RKO (cell line): Measurements from ENCODE around the gene ZSCAN2.
"Not testable (repeated sequence)": the region's sequence is repeated elsewhere in the genome, so short reads cannot be mapped to it uniquely, and the experiment has no call there.

ENCODE experiments used
- DNase-seq: peaks from one replicate; pipeline ENCODE4 v3.0.0-alpha.2; 2016; ENCODE audit warnings: low spot score

Gene ZSCAN2

DNA sequence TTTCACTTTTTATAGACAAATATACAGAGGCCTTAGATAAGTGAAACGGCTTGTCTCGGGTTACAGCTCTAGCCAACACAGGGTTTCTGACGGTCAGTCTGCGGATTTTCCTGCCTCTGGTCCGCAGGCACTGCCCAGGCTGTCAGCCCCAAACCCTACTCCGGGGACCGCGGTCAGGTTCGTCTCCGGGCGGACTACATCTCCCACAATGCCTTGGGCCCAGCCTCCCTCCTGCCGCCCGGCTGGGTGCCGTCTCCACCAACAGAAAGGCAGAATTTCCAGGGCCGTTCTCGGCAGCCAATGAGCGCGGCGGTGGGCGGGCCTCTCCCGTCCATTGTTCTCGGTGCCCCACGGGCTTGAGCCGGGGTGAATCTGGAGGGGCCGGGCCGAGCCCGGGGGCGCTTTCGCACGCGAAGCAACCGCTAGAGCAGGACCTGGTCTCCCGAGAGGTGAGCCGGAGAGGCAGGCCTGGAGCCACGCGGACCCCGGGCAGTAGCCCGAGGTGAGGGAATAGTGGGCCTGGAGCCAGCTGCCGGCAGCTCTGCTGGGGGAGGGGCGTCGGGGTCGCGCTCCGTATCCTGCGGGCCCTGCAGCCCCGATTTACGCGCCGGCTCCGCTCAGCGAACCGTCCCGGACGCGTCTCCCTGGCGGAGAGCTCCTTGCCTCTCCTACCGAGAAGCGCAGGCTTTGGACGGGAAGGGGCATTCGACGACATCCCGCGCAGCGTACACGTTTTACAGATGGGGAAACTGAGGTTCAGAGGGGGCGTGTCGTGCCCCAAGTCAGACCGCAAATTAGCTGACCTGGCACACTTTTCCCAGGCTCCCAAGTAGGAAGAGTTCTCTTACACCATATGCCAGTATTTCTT is at the start of gene ZSCAN2:
ZSCAN2 (plus strand) TSS at position 323 of the 868 bp plus-strand sequence. CDS start 2,919 bp downstream, outside the sequence.
- DNase-seq: peak; percentile 94

DNA sequence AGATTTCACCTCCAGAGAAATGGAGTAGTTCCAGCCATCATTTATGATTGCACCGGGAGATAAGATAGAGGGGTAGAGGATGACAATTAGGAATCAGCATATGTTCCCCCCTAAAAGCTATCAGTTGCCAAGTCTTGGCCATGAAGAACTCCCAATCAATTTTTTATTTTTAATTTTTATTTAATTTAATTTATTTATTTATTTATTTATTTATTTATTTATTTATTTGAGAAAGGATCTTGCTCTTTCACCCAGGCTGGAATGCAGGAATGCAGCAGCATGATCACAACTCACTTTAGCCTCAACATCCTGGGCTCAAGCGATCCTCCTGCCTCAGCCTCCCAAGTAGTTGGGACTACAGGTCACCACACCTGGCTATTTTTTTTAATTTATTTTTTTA is 49.2 kb upstream of the ZSCAN2 start:
- not testable (repeated sequence) for DNase-seq

DNA sequence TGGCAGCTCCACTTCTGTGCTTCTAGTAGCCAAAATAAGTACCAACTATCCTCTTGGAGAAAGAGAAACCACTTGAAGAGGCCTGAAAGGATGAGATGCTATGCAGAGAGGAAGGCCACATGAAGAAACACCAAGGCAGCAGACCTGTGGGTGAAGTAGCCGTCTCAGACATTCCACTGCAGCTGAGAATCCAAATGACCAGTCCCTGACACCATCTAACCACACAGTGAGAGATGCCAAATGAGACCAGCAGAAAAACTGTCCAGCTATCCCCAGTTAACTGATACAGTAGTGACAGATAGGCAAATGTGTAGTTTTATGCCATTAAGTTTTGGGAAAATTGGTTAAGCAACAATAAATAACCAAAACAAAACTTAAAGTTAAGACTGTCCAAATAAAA is 47.9 kb upstream of the ZSCAN2 start:
- no peak for DNase-seq

DNA sequence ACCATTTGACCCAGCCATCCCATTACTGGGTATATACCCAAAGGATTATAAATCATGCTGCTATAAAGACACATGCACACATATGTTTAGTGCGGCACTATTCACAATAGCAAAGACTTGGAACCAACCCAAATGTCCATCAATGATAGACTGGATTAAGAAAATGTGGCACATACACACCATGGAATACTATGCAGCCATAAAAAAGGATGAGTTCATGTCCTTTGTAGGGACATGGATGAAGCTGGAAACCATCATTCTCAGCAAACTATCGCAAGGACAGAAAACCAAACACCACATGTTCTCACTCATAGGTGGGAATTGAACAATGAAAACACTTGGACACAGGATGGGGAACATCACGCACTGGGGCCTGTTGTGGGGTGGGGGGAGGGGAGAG is 44.1 kb upstream of the ZSCAN2 start:
- DNase-seq: not testable (repeated sequence)

DNA sequence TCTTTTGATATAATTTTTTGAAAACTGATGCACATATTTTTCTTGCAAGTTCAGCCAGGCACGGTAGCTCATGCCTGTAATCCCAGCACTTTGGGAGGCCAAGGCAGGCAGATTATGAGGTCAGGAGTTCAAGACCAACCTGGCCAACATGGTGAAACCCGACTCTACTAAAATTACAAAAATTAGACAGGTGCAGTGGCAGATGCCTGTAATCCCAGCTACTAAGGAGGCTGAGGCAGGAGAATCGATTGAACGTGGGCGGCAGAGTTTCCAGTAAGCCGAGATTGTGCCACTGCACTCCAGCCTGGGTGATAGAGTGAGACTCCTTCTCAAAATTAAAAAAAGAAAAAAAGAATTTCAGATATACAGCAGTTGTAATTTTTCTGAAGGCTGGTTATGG is 32.8 kb upstream of the ZSCAN2 start:
- DNase-seq: not testable (repeated sequence)

DNA sequence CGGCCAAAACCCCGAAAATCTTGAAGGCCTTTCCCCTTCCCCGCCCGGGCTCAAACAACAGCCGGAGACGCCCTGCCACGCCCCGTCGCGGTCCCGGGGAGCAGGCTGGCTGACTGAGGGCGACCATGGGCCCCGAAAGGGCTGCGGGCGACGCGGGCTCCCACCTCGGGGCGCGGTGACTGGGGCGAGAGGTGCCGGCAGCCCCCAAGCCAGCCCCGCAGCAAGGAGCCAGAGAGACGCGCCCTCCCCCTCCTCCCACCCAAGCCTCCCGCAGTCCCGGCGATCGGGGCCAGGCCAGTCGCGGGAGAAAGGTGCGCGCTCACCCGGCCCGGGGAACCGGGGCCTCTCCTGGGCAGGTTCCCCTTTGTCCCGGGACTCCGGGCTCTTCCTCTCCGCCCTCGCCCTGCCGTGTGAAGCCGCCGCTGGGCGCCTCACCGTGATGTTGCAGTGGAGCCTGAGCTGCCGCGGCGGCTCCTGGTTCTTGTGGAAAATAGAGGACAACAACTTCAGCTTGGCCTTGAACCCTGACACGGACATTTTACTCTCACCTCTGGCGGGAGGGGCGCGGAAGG is 30.6 kb upstream of the ZSCAN2 start:
- peak; percentile 42 for DNase-seq

DNA sequence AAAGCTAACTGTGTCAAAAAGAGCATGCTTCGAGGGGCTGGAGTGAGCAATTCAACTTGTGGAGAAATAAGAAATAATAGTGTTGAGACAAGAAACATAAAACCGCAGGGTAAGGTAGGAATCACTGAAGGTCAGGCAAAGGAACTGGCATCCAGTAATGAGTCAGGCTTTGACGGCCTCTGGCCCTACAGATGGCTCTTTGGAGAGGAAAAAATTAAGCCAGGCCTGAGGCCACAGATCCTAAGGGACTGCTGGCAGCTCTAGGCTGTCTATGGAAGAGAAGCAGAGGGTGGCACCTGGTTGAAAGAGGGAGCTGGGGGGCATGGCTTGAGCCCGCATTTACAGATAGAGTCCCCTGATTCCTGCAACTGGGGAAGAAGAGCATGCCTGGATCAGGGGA is 28.6 kb upstream of the ZSCAN2 start:
- no peak for DNase-seq

DNA sequence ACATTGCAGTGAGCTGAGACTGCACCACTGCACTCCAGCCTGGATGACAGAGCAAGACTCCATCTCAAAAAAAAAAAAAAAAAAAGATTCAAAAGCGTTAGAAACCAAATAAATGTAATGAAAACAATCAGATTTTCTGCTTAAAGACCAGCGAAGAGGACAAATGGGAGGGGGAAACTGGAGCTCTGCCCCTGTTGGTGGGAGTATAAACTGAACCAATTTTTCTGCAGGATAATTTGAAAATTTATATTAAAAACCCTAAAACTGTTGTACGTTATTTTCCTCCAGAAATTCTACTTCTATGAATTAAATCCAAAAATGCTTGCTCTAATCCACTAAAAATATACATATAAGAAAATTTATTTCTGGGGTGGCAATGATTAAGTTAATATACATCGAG is 25.3 kb upstream of the ZSCAN2 start:
- no peak for DNase-seq

DNA sequence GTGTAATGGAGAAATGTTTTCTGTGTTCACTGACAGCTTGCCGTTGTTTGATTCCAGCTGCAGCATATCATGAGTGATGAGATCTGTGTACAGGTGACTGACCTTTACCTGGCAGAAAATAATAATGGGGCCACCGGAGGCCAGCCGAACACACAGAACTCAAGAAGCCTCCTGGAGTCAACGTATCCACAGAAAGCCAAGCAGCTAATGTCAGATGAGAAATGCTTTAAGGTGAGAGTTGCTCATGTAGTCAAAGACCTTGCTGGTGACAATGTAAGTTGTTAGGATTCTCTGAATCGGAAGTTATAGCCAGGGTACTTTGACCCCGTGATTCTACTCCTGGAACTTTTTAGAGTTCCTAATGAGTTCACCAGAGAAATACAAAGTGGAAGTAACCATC is 22.9 kb upstream of the ZSCAN2 start:
- DNase-seq: not testable (repeated sequence)

DNA sequence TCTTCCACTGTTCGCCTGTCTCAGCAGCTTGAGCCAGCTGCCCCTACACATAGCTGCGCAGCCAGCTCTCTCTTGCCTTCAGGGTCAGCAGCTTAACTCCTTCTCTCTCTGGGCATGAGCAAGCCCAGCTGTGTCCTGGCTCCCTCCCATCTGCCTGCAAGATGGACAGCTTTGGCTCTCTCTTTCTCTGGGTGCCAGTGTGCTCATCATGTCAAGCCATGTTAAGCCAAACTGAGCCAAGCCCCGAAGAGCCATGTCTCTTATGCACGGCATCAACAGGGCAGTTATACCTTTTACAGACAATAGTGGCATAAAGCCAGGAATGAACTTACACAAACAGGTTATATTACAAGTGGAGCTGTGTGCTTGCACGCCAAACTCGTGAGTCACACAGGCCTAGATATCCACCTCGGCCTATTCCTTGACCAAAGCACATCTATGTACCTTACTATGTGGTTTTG is 21.5 kb upstream of the ZSCAN2 start:
- not testable (repeated sequence) for DNase-seq

DNA sequence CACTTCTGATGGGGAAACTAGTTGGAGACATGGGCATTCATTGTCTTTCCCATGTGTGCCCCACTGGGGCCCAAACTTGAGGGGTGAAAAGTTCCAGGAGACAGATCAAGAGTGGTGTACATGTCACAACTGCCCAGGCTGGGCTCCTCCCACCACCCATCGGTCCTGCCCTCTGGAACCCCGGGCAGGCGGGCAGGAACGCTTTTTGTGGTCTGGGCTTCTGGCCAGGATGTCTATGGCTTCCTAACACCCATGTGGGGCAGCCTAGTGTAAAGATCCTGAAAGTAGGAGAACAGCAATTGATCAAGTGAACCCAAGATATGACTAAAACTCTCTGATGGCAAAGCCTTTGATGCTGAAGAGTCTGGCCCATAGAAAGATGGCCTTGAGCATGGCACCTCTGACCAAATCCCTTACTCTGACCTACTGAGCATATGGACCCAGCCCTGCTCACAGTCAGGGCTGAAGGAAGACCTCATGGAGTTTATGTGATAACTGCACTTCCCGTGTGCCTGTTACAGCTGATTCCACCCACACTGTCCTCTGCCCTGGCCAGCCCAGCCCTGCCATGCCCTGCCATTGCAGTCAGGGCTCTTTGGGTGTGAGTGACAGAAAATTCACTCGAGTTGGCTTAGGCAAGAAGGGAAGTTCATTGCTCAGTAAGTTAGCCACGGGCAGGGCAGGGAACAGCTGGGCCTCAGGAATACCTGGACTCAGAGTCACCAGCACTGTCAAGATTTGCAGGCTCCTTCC is 19.0 kb upstream of the ZSCAN2 start:
- DNase-seq: not testable (repeated sequence)

DNA sequence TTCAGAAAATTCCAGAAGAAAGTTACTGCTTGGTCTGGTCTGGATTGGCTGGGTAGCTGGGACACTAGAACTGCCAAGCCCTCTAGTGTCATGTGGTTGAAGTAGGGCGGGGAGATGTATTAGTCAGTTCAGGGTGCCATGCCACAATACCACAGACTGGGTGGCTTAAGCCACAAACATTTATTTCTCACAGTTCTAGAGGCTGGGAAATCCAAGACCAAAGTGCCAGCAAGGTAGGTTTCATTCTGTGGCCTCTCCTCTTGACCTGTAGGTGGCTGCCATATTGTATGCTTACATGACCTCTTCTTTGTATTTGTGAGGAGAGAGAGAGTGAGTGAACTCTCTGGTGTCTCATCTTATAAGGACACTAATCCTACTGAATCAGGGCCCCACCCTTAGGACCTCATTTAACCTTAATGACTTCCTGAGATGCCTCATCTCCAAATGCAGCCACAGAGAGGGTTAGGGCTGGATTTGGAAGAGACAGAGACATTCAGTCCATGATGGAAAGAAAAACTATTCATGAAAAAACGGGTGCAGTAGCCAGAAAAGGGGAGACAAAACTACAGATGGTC is 18.1 kb upstream of the ZSCAN2 start:
- DNase-seq: no peak

DNA sequence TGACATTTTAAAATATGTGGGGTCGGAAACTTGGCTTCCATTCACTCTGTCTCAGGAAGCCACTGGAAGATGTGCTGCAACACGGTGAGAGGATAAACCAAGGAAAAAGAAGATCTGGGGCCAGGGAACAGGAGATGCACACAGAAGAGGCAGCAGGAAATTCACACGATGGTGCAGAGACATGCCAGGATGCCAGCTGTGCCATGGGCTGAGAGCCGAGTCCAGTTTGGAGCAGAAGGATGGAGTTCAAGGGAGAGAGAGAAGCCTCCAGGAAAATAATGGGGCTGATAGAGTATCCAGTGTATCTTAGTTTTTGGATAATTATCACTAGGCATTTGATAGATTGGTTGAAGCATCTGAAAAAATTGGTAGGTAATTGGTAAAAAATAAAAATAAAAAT is 16.9 kb upstream of the ZSCAN2 start:
- not testable (repeated sequence) for DNase-seq

DNA sequence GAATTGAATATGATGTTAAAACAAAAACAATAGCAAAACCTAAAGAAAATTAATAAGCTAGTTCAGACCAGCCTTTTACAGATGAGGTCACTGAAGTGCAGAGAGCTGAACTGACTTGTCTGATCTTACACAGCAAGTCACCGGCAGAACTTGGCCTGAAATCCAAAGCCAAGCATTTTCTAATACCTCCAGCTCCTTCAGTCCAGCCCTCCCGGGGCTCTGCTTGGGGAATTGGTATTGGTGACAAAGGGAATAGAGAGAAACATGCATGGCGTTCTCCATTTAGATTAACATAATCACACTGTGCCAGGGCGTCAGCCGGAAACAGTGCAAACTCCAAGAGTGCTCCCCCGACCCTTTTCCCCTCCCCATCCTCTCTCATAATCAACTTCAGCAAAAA is 14.1 kb upstream of the ZSCAN2 start:
- peak; percentile 18 for DNase-seq

DNA sequence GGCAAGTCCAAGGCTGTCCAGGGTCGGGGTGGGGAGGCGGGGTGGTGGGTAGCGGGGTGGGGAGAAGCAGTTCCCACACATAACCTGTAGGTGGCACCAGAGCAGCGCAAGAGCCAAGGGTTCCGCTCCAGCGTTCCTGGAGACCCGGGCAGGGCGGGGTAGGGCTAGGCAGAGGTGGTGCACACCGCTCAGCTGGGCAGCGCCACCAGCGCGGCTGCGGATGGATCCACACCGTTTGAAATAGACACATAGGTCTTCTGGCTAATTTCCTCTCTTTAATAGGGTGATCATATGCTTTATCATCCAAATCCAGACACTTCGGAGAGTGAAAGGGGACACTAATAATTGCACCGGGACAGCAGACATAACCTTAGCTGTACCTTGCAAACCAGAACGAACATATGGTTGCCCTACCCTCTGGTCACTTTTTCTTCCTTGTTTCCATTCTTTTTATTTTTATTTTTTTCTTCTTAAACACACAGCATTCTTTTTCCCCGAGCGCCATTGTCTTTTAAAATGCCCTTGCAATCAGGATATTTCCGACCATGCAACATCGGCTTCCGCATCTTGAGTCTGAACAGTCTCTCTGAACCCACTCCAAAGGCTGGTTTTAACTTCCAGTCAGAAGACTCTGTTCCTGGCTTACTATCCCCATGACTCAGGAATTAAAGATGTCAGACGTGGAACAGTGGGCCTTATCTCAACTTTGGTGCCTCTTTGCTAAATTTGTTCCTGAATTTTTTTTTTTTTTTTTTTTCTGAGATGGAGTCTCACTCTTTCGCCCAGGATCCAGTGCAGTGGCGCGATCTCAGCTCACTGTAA is 12.5 kb upstream of the ZSCAN2 start:
- DNase-seq: peak; percentile 90

DNA sequence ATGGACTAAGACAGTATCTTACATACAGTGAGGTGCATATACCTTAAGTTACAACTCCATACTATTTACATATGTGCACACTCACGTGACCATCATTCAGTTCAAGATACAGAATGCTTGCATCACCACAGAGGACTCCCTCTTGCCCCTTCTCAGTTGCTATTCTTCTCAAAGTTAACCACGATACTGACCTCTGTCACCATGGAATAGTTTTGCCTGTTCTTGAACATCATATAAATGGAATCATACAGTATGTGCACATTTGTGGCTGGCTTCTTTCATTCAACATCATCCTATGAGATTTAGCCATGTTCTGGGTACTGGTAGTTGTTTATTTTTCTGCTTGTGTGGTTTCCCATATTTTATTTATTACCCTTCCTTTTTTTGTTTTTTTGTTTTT is 10.4 kb upstream of the ZSCAN2 start:
- no peak for DNase-seq

DNA sequence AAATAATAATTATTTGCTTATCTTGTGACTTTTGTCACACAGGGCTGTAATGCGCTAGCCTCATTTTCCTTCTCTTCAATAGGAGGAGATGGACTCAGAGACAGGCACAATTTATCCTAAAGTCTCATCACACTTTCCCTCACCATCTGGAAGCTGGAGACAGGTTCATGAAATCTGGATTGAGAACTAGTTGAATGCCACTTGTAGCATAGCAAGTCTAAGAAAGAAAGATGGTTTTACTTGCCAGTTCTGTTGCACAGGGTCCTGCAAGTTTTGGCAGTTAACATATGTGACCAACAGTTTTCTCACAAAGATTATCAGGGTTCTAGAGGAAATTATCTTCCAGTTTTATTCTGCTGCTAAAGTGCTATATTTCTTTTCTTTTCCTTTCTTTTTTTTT is 9.0 kb upstream of the ZSCAN2 start:
- DNase-seq: no peak

DNA sequence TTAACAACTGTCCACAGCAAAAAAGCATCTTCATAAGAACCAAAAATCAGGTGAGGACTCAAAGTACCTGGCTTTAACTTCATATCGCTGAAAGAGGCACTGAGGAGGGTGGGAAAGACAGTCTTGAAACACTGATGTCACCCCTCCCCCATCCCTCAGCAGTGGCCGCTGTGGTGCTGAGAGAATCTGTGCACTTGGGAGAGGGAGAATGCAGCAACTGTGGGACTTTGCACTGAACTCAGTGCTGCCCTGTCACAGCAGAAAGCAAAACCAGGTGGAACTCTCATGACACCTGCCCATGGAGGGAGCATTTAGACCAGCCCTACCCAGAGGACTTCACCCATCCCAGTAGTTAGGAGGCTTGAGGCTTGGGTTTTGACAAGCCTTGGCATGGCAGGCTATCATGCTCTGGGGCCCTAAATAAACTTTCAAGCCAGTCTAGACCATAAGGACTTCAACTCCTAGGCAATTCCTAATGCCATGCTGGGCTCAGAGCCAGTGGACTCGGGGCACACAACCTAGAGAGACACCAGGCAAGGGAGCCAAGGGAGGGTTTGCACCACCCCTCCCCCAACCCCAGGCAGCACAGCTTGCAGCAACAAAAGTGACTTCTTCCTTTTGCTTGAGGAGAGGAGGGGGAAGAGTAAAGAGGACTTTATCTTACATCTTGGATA is 6.1 kb upstream of the ZSCAN2 start:
- DNase-seq: no peak

DNA sequence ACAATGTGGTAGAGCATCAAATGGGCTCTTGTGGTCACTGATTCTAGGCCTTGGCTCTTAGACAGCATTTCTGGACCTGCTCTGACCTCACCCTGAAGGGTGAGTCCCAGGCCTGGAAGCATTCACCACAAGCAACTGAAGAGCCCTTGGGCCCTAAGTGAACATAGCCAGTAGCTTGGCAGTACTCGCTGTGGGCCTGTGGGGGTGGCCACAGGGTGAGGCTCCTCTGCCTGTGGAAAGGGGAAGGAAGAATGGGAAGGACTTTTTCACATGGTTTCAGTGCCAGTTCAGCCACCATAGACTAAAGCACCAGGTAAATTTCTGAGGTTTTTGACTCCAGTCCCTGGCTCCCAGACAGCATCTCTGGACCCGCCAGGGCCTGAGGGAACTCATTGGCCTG is 5.1 kb upstream of the ZSCAN2 start:
- DNase-seq: no peak

DNA sequence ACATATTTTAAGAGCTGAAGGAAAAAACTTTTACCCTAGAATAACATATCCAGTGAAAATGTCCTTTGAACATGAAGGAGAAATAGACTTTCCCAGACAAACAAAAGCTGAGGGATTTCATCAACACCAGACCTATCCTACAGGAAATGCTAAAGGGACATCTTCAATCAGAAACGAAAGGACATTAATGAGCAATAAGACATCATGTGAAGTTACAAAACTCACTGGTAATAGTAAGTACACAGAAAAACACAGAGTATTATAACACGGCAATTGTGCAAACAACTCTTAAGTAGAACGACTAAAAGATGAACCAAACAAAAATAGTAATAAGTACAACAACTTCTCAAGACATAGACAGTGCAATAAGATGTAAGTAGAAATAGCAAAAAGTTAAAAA is 3.5 kb upstream of the ZSCAN2 start:
- DNase-seq: no peak

DNA sequence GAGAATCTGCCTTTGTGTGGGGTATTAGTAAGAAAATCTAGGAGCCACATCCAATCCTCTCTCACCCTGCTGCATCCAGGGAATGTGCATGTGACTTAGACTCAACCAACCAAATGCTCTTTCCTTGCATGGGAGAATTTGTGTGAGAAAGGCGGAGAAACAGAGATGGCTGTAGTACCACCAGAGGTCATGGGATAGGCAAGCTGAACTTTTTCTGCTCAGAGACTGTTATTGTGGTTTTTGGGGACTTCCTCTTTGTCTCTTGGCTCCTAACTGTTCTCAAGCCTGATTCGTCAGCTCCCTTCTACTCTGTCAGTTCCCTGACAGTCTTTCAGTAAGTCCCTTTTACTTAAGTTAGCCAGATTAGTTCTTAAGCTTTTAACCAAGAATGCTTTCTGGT is 2.6 kb upstream of the ZSCAN2 start:
- no peak for DNase-seq
